Endometrial microvascular endothelial cells (primary cell): ENCODE data around the gene SLAMF6. TPM values are rescaled to one million over a fixed set of nuclear protein-coding genes. Genes with fewer than 3 reads are reported as not detected.
"Not testable (repeated sequence)": the region's sequence is repeated elsewhere in the genome, so short reads cannot be mapped to it uniquely, and the experiment has no call there.

Source experiments
- in situ Hi-C: cut with HindIII; loops from 2 replicates; pipeline ENCODE4 v1.10.0; 2017; ENCODE audit warnings: low sequenced_read_pairs, low pct_unique_long_range_greater_than_20kb; ENCODE audit errors: inconsistent ontology term
- total RNA-seq: library from RNA; depleted of rRNA; stranded (reverse); fragments of >200 nt; gene quantifications from one replicate; pipeline ENCODE4 v1.2.3, GENCODE V29; 2015; ENCODE audit errors: inconsistent ontology term

Gene SLAMF6
- total RNA-seq, 1 donor from 2014 or later, result not detected

GRCh38 chr1:160481979-160482596 is 41.0 kb downstream of the SLAMF6 start:
- in situ Hi-C loops, result no loop called here

GRCh38 chr1:160480781-160481180 is 42.3 kb downstream of the SLAMF6 start:
- in situ Hi-C loops, result not testable (repeated sequence)

DNA sequence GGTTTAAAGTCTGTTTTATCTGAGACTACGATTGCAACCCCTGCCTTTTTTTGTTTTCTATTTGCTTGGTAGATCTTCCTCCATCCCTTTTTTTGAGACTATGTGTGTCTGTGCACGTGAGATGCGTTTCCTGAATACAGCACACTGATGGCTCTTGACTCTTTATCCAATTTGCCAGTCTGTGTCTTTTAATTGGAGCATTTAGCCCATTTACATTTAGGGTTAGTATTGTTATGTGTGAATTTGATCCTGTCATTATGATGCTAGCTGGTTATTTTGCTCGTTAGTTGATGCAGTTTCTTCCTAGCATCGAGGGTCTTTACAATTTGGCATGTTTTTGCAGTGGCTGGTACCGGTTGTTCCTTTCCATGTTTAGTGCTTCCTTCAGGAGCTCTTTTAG is 44.0 kb downstream of the SLAMF6 start:
- in situ Hi-C loops, result not testable (repeated sequence)

DNA sequence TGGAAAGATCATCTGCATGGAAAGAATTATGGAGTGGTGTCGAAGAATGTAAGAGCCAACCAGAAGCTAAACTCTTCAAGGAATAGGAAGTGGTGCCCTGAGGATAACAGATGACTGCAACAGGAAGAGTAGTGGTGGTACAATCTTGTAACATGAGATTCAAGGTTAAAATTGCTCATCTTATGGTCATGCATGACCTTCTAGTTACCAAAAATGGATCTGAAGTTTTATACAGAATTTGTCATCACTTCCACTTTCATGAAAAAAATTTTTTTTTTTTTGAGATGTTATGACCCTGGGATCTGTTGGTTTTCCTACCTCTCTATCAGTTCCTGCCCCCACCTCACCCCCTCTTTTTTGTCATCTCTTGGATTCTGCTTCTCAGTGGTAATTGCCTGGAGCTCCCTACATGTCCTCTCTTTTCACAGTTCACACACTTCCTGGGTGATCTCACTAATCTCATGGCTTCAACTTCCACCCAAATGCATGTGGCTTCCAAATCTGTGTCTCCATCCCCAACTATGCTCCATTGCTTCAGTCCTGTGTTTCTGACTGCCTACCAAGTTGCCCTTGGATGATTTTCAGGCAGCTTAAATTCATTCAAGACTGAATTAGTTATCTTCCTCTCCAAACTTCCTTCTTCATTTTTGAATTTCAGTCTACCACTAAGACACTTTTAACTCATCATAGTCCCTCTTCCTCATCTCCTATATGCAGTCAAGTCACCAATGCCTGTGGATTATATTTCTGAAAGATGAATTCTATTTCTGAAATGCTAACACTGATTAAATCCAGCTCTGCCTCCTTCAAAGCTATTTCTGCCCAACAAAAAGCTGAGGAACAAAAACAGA is 48.4 kb downstream of the SLAMF6 start:
- in situ Hi-C loops, result no loop called here

GRCh38 chr1:160472112-160472511 is 50.9 kb downstream of the SLAMF6 start:
- in situ Hi-C loops, result no loop called here

- in situ Hi-C loops, result no loop called here
Measured at GRCh38 chr1:160471253-160471652, 51.8 kb downstream of the SLAMF6 start.

DNA sequence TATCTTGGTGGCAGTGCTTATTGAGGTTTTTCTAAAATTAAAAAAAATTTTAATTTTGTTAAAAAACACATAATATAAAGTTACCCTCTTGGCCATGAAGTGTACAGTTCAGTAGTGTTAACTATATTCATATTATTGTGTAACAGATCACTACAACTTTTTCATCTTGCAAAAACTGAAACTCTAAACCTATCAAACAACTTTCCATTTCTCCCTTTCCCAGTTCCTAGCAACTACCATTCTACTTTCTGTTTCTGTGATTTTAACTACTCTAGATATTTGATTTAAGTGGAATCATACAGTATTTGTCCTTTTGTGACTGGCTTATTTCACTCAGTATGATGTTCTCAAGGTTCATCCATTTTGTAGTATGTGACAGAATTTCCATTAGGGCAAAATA is 55.5 kb downstream of the SLAMF6 start:
- in situ Hi-C loops, result no loop called here

GRCh38 chr1:160466961-160467360 is 56.1 kb downstream of the SLAMF6 start:
- in situ Hi-C loops, result no loop called here

- in situ Hi-C loops, result no loop called here
Measured at GRCh38 chr1:160465123-160465522, 57.9 kb downstream of the SLAMF6 start.

GRCh38 chr1:160460683-160461287 is 62.3 kb downstream of the SLAMF6 start:
- in situ Hi-C loops, result no loop called here

DNA sequence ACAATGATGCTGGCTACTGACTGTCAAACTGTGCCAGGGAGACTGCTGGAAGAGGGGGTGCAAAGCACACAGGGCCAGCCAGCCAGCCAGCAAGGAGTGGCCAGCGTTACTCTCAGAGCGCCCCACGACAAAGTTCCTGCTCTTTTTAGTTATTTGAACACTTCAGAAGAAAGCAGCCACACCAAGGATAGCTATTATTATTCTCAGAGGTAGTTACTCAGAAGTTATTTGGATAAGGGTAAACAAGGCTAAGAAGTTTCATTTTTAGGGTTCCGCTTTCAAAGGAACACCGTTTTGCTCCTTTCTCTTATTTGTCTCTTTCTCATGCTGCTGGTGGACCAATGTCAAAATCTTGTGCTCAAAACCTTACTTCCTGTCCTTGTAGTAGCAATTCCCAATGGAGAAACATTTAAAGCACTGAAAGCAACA is 62.8 kb downstream of the SLAMF6 start:
- in situ Hi-C loops, result no loop called here

GRCh38 chr1:160459687-160460086 is 63.4 kb downstream of the SLAMF6 start:
- in situ Hi-C loops, result no loop called here

- in situ Hi-C loops, result no loop called here
Measured at GRCh38 chr1:160459056-160459455, 64.0 kb downstream of the SLAMF6 start.

DNA sequence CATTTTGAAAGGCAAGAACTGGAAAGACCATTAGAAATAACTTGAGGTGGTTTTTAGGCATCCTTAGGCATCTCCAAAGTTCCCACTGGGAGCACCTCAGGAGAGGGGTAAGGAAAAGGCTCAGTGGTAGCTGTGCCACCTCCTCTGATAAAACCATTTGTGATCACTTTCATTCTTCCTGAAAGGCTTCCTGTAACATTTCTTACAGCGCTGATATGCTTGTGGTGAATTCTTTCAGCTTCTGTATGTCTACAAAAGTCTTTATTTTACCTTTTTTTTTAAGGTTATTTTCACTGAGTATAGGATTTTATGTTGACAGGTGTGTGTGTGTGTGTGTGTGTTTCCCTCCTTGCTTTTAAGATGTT is 67.9 kb downstream of the SLAMF6 start:
- in situ Hi-C loops, result no loop called here

GRCh38 chr1:160454371-160455152 is 68.5 kb downstream of the SLAMF6 start:
- in situ Hi-C loops, result no loop called here

DNA sequence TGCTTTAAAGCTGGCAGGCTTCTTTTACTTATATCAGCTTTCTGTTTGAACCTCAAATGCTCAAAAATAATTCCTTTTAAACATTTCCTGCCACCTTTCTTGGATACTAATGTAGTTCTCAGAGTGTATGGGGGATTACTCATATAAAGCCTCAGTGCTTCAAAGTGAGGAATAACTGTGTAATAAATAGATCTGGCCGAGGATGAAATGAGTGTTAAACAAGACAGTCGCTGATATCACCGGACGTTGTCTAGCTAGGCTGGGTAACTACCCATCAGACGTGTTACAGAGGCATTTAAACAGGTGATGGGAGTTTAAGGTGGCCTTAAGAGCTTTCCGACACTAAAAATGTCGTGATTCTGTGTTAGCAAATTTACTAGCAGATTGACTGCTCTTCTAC is 69.6 kb downstream of the SLAMF6 start:
- in situ Hi-C loops, result no loop called here

- in situ Hi-C loops, result no loop called here
Measured at GRCh38 chr1:160451859-160452232, 71.2 kb downstream of the SLAMF6 start.

DNA sequence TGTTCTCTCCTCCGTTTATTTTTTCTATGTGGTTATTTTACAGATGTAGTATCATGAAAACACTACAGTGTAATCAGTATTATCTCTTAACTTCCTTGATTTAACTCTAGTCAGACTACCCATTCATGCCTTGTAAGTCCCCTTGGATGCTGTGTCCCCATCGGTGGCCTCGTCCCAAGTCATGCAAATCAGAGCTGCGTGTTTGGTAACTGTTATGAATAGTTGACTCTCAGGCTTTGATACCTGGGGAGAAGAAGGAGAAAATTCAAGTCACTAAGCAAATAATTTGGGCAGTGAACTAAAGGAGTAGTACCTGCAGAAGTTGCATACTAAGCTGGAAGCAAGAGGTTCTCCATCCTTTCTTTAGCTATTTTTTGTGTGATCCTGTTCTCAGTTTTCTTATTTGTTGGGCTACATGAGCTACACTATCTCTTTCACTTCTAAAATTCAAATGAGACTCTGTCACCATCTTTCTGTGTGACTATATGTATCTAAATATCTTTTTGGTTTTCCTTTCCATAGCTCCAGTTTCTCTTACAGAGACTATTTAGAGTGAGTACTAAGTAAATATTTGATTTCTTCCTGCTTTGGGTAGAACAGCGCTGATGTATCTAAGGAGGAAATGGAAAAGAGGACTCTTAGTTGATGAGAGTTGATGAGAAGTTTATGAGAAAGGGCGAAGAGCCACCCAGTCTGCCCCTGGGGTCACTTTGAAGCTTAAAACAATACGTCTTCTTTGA is 71.8 kb downstream of the SLAMF6 start:
- in situ Hi-C loops, result no loop called here

- in situ Hi-C loops, result no loop called here
Measured at GRCh38 chr1:160449494-160449893, 73.6 kb downstream of the SLAMF6 start.
